Cortex of kidney (tissue), 1 donor: ENCODE measurements around the gene KCTD20.
A peak's percentile ranks its signal among the peaks of the same experiment; 100 is the strongest.
"Not testable (repeated sequence)": the region's sequence is repeated elsewhere in the genome, so short reads cannot be mapped to it uniquely, and the experiment has no call there.

ENCODE experiments used
- DNase-seq: peaks from one replicate; lab custom pipeline; 2025; lab: John Stamatoyannopoulos, UW

Gene KCTD20

DNA sequence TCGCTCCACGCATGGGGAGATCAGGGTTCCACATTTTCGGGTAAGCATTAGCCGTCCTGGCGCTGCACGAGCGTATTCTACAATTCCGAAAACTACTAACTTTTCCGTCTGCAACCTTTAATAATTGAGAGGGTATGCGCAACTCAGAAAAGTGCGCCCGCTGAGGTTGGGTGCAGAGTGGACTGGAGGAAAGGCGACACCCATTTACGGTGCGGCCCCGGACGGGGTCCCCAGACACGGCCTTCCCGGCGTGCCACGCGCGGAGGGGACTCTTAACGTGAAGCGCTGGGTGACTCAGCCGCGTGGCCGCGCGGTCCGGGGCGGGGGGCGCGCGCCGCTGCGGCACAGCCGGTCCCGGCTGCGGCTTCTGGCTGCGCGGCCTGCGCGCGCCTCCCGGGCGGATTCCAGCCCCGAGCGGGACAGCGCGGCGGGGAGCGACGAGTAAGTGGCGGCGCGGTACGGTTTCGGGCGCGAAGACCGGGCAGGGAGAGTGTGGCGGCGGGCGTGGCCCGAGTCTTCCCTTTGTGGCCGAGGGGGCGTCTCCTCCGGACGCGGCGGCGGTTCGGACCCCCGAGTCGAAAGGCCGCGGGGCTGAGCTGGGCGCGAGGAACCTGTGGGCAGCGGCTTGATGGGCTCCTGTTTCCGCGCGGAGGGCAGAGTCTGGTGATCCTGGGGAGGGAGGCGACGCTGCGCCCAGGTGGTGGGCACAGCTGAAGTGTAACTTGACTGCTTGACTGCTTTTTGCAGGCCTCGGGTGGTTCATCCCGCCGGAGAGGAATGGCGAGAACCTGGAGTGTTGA is at the start of gene KCTD20, which contains the start of gene PXT1:
KCTD20 (plus strand) TSS at position 330 of the 800 bp plus-strand sequence. CDS start 27,098 bp downstream, outside the sequence.
PXT1 (minus strand) TSS at position 184 of the 800 bp plus-strand sequence. CDS start 16,772 bp downstream, outside the sequence.
- DNase-seq: no peak

DNA sequence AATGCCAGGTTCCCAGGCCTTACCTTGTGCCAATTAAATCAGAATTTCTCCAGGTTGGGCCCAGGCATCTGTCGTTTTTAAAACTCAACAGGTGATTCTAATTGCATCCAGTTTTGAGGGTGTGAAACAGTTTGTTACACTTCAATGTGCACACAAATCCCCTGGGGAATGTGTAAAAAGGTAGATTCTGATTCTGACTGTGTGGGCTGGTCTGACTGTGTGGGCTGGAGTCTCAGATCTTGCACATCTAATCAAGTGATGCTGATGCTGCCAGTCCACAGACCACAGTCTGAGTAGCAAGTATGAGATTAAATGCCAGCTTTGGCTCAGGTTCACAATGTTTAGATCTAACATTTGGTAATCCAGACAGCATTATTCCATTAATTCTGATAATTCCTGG is 42.8 kb upstream of the KCTD20 start:
- no peak for DNase-seq

DNA sequence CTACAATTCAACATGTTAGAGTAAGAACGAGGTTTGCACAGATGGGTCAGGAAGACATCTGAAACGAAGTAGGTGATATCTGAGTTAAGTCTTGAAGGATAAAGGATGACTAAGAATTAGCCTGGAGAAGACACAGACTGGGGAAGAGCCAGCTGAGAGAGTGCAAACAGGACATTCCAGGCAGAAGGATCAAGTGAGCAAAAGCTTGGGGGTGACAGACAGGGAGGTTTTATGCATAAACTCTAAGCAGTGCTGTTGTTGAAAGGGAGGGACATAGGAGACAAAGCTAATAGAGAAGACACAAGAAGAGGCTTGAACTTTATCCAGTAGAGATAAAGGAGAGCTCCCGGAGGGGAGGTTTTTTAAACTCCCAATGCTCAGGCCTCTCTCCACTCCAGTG is 40.3 kb upstream of the KCTD20 start:
- DNase-seq: no peak

DNA sequence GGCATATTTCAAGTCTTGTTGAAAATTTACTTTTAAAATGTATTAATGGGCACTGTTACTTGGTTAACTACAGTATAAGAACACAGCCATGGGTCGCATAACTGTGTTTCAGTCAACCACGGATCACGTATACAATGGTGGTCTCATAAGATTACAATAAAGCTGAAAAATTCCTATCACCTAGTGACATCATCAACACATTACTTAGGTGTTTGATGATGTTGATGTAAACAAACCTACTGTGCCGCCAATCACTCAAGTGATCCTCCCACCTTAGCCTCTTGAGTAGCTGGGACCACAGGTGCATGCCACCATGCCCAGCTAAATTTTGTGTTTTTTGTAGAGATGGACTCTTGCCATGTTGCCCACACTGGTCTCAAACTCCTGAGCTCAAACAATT is 38.6 kb upstream of the KCTD20 start:
- no peak for DNase-seq

DNA sequence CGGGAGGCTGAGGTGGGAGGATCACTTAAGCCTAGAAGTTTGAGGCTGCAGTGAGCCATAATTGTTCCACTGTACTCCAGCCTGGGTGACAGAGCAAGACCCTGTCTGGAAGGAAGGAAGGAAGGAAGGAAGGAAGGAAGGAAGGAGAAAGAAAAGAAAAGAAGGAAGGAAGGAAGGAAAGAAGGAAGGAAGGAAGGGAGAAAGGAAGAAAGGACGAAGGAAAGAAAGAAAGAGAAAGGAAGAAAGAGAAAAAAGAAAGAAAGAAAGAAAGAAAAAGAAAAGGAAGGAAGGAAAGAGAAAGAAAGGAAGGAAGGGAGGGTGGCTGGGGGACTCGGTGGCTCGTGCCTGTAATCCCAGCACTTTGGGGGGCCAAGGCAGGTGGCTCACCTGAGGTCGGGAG is 33.1 kb upstream of the KCTD20 start:
- DNase-seq: not testable (repeated sequence)

DNA sequence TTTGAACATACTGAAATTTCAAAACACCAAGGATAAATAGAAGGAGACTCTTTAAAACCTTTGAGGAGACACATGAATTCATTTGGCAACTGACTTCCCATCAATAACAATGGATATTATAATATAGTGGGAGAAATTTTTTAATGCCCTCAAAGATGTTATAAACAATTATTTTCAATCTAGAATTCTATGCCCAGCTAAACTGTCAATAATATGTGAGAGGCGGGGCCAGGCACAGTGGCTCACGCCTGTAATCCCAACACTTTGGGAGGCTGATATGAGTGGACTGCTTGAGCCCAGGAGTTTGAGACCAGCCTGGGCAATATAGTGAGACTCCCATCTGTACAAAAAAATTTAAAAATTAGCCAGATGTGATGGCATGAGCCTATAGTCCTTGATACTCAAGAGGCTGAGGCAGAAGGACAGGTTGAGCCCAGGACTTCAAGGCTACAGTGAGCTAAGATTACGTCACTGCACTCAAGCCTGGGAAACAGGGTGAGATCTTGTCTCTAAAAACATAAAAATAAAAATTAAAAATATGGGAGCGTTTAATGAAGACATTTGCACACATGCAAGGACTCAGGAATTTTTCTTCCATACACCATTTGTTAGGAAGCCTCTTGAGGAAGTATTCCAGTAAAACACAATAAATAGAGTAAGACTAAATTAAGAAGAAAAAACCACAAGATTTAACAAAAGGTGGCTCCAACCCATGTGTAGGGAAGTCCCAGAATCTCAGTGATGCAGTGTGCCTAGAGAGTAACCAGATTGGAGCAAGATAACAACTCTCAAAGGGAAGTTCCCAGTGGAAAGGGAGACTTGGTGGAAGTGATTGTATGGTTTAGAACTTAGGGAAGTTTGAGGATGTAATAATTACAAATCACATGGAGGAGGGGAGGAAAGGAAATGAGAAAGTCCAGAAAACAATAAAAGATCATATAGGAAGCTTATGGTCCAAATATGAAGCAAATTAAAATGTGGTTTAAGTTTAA is 29.0 kb upstream of the KCTD20 start:
- DNase-seq: no peak

DNA sequence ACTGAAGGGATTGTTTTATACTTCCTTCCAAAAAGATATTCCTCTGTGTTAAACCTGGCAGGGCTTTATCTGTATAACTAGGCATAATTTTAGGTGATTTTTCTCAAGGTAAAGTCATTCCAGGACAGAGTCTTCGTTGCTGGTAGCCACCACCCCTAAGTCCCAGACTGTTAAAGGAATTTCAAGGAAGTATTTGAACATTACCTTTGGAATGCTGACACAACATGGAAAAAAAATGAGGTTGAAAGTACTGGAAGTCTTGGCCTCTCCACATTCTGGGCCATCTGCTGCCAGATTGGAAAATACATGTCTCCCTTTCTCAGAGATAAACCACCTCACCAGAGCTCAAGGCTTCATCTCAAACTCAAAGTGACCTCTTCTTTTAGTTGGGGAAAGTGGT is 28.3 kb upstream of the KCTD20 start:
- DNase-seq: no peak

DNA sequence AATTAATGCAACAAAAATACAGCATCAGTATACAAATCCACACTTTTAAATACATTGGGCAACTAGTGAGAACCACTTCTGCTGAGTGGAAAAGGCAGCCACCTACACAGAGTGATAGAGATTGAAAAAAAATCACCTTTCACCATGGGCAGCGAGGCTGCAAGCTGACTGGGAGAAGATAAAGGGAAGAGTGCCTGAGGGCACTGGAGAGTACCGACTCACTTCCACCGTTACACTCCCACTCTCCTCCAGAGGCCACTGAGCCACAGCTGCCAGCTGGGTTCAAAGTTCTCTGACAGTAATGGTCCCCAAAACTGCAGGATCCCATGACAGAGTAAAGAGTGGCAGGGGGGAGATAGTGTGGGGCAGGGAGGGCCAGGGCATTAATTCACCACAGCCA is 24.2 kb upstream of the KCTD20 start:
- no peak for DNase-seq

DNA sequence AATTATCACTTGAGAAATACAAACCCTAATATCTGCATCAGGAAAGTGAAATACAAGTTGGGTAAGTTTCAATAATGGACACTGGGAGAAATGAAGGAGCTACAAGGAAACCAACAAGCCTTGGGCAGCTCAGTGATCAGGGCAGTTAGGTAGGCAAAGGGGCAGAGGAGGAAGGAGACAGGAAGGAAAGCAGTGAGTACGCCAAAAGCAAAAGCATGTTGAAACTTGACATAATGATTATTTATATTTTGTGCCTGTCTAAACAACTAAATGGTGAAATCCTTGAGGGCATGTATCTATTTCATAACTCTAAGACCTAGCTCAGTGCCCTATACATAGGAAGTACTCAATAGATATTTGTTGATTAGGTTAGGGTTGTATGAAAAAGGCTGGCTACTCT is 23.5 kb upstream of the KCTD20 start:
- DNase-seq: no peak

DNA sequence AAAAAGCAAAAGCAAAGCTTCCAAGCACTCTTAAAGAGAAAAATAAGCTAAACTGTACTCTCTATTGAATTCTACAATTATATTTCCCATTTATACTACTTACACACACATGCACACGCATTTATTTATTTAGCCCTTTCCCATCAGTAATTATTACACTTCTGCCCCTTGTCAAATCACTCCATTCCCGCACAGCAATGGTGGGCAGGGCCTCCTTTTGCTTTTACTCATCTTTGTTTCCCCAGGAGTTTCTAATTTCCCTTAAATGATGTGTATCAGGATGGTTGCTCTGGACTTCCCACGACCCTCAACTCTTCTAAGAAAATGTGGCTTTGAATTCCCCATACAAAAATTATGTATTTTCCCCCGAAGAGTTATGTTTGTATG is 20.1 kb upstream of the KCTD20 start:
- DNase-seq: no peak

DNA sequence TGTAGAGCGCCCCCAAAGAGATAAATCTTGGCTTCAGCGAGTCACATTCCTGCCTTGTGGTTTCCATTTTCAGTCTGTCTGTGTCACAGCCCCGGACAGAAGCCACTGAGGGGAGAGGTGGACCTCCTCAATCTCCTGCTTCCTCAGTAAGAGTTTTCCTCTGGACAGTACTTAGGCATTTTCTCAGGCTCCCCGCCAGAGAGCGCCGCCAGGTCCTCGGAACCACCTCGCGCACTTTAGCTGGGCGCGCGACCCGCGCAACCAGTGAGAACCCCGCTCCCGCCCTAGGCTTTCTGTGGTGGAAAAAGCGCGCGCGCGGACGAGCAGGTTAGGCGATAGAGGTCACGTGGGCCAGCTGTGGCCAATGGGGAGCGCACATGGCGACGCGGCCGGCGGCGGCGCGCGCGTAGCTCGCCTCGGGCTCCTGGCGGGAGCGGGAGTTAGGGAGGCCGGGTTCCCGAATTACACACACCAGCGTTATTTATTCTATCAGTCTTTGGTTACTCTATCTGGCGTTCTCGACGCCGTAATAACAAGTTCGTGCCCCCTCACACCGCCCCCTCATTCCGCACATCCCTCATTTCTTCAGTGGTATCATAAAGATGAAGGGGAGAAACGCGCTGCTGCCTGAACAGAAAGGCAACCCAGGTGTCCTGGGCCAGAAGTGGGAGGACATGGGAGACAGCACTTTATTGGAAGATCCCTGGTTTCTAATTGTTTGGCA is 19.5 kb upstream of the KCTD20 start:
- peak; percentile 77 for DNase-seq

DNA sequence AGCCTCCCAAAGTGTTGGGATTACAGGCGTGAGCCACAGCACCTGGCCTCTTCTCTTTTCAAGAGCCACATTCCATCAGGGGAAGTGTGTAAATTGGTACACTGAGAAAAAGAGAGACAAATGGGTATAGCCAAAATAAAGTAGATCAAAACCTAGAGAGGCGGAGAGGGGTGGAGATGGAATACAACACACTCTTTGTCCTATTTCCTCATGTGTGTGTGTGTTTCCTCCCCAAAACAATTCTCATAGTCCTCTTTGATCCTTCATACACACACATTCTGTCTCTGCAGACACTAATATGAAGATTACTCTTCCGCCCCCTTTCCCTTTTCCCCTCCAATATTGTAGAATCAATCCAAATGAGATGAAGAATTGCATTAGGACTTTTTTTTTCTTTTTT is 16.2 kb upstream of the KCTD20 start:
- DNase-seq: no peak

DNA sequence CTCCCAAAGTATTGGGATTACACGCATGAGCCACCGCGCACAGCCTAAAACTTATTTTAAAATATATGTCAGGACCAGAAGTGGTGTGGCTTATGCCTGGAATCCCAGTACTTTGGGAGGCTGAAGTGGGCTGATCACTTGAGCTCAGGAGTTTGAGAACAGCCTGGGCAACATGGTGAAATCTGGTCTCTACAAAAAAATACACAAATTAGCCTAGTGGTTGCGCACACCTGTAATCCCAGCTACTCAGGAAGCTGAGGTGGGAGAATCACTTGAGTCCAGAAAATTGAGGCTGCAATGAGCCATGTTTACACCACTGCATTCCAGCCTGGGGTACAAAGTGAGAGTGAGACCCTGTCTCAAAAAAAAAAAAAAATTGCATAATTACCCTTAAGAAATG is 13.9 kb upstream of the KCTD20 start:
- DNase-seq: no peak

DNA sequence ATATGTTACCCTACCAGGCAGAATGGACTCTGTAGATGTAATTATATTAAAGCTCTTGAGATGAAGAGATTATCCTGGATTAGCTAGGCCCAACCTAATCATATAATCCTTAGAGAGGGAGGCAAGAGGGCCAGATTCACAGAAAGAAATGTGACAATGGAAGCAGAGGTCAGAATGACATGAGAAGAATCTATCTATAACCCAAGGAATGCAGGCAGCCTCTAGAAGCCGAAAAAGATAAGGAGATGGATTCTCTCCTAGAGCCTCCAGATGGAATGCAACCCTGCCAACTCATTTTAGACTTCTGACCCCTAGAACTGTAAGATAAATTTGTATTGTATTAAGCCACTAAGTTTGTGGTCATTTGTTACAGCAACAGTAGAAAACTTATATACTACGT is 12.4 kb upstream of the KCTD20 start:
- no peak for DNase-seq

DNA sequence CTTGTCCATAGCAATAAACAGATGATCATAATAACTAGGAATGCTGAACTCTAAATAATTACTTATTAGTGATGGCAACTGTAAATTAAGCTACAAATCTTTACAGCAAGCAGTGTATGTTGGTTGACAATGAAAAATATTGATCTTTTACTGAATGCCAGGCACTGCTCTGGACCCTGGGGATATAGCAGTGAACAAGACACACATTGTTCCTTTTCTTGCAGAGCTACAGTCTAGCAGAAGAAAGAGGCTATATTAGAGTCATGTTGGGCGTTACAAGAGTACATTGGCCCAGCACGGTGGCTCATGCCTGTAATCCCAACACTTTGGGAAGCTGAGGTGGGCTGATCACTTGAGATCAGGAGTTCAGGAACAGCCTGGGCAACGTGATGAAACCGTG is 11.6 kb upstream of the KCTD20 start:
- DNase-seq: no peak

DNA sequence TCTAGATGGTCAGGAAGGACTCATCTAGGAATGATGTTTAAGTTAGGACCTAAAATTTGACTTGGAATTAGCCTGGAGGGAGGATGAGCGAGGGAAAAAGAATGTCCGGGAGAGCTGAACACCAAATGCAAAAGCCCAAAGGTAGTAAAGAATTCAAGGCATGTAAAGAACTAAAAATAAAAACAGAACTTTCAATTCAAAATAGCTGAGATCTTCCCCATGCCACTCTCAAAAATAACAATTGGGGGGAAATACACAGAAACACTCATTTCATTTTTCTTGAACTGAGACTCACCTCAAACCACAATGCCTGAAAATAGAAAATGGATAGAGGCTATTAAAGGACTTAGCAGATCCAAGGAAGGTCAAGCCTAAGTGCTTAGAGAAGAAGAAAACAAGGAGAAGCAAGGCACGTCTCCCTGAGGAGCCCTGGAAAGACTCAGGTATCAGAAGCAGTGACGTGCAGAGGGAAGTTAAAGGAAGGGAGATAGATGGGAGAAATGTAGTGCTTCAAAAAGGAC is 10.6 kb upstream of the KCTD20 start:
- DNase-seq: no peak

DNA sequence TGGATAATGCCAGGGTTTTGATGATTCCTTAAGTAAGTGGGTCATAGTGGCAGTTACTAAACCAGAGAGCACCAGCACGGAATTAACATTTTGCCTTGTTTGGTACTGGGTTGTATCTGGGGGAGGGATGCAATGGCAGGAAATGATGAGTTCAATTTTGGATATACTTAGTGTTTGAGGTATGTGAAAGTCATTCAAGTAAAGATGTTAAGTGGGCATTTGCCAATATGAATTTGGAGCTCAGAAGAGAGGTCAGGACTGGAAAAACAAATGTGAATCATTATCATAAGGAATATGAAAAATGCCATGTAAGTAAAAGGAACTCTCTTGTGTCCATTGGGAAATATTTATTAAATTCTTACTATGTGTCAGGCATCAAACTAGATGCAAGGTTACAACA is 6.3 kb upstream of the KCTD20 start:
- DNase-seq: no peak

DNA sequence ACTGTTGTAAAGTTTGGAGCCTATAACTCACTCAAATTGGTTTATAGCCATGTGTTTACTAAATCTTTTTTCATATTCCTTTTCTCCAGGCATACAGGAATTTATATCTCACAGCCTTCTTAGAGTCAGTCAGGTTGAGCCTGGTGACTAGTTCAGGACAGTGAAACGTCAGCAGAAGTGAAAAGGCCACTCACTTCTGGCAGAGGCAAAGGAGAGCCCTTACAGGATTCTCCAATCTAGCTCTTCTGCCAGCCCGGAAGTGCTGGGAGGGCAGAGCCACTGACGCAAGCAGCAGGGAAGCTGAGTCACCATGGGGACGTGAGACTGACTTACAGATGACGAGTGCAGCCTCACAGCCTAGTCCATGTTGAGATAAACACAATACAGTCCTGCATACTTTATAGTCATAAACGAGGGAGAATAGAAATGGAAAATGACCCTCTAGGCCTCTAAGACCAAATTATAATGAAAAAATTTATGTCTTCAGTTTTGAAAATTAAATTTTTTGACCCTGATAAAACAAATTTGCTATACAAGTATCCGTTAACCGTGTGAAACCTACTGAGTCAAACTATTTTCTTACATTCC is 1.4 kb upstream of the KCTD20 start:
- DNase-seq: no peak

DNA sequence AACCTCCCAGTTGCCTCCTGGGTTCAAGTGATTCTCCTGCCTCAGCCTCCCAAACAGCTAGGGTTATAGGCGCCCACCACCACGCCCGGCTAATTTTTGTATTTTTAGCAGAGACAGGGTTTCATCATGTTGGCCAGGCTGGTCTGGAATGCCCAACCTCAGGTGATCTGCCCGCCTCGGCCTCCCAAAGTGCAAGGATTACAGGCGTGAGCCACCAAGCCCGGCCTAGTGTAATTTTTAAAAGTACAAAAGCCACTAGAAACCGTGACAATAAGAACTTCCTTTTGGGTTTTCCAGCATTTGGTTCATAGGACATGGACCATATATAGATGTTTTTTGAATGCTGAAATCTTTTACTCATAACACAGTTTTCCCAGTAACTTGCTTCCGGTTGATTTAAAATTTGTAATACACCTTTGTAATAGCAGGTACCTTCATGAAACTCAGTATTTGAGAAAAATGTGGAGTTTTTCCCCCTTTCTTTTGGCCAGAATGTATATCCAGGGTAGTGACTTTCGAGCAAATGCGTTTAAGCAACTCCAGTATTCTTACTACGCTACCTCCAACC is 613 bp upstream of the KCTD20 start:
- no peak for DNase-seq

DNA sequence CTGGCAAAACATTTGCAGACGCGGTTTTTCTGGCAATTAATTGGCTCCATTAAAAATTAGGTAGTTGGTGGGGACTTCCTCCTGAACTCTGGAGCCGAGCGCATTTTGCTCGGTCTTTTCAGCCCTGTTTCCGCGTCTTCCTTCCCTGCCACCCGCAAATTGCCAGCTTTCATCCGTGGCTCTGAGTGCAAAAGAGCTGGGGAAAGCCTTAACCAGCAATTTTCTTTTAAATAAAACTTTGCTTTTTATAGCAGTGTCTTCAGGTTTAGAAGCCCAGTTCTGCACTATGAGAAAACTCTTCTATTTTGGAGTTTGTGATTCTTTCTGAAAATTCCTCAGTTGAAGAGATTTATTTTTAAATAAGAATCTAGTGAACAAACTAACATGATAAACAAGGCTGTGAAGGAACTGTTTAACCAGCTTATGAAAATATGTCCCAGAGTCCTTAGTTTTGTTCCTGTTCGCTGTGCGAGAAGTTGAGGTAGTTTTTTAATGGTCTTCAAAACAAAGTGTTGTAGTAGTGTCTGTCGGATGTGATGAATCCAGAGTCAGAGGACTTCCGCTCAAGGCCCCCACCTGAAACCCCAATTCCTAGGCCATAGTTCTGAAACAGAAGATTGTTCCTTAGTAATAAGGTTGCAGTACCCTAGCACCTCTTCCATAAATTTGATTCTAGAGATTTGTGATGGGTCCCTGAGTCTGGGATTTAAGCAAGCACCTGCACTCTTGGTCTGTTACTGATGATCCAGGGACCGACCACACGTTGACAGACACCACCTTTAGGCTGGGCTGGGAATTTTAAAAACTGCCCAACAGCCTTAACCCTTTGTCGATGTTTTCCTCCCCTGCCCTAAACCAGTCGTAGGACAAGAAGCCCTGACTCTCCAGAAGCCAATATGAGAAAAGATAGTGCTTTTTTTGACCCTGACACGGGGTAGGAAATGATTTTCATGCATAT is 950 bp downstream of the KCTD20 start:
- no peak for DNase-seq
